OCI-LY1 (cell line): Measurements from ENCODE around the gene OGT.
"Not testable (repeated sequence)": the region's sequence is repeated elsewhere in the genome, so short reads cannot be mapped to it uniquely, and the experiment has no call there.

Experiments used
- CTCF ChIP-seq: fragments of 200-600 bp; sonication (generic), shearing (Covaris generic); IDR thresholded peaks from 2 replicates; pipeline ENCODE4 v1.5.1; 2017; ENCODE audit warnings: mild to moderate bottlenecking, antibody characterized with exemption, low read length, moderate library complexity, mixed read lengths
- EZH2 ChIP-seq: fragments of 200-600 bp; sonication (generic), shearing (Covaris generic); IDR thresholded peaks from 2 replicates; pipeline ENCODE4 v1.8.0; 2017; ENCODE audit warnings: borderline replicate concordance, mixed run types, mild to moderate bottlenecking, antibody characterized with exemption, low read length, moderate library complexity, mixed read lengths

GRCh38 chrX:71513731-71514130 is 19.2 kb upstream of the OGT start:
- TF ChIP-seq CTCF, EZH2: not testable (repeated sequence)
